Fibroblast of peridontal ligament (primary cell): Measurements from ENCODE around the gene COL26A1.
"Not testable (repeated sequence)": the region's sequence is repeated elsewhere in the genome, so short reads cannot be mapped to it uniquely, and the experiment has no call there.

Experiments used
- DNase-seq: peaks from one replicate; pipeline ENCODE4 v3.0.0-alpha.2; 2010; ENCODE audit errors: extremely low read depth

The COL26A1 gene

DNA sequence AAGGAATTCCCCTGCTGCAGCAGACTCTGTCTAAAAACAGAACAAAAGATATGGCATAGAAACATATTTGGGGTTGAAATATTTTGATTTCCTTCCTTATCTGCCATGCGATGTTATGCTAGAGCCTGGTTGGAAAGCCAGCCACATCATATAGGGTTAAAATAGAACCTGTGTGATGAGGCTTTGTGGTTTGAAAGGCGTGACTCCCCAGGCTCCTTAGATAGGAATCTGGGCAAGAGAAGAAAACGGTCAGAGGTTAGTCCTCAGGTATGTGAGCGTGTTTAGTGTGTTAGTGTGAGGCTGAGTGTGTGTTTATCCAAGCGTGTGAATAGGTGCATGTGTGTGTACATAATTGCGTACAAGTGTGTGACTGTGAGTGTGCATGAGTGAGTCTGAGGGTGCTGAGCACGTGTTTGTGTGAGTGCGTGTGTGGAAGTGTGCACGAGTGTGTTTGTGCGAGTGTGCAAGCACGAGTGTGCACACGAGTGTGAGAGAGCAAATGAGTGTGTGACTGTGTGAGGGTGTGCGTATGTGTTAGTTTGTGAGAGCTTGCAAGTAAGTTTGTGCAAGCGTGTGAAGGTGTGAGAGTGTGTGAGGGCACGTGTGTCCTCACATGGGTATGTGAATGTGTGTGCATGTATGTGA is 79.9 kb downstream of the COL26A1 start:
- no peak for DNase-seq

DNA sequence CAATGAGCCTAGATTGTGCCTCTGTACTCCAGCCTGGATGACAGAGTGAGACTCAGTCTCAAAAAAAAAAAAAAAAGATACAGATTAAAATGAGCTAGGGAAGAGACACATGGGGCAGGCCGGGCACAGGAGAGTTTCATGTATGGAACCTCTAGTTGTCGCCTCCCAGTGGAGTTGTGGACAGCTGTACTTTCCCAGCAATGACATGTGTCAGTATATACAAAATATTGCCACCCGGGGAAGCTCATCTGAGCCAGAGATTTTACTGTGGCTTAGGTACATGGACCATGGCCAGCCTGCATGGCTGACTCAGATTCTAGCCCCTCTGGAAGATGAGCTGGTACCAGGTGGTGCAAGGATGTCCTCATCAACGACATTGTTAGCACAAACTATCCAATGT is 87.4 kb downstream of the COL26A1 start:
- DNase-seq = no peak

DNA sequence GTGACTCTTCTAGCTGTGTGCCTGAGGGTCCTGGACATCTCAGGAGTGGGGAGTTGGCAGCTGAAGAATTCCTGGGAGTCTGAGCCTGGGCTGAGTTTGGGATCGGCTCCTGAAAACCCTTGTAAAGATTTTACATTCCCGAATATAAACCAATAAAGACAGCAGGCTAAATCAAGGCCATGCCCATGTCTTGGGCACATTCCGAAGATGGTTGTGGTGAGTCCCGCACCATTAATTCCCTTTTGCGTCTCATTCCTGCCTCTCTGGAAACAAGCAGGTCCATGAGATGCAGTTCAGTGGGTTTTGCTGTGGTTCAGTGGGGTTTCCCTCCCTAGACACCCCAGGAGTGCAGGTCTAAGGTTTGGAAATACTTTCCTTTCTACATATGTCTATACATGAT is 90.9 kb downstream of the COL26A1 start:
- DNase-seq = no peak

DNA sequence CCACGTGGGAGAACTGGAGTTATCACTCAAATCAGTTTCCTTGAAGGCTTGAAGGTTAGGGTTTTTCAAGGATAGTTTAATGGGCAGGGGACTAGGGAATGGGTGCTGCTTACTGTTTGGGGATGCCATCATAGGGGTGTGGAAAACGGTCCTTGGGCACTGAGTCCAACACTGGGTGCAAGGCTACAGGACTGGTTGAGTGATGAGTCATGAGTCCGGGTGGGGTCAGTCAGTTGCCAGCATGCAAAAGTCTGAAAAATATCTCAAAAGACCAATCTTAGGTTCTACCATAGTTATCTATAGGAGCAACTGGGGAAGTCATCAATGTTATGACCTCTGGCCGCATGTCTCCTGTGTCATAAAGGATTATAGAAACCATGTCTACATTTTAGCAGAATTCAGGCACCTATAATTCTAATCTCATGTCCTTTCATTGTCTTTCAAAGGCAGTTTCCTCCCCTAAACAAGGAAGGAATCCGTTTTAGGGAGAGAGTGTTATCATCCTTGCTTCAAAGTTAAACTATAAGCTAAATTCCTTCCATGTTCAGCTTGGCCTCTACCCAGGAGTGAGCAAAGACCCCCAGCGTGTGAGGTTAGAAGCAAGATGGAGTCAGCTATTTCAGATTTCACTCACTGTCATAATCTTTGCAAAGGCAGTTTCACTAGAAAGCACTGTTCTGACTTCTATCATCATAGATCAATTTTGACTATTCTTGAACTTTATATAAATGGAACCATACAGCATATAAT is 94.5 kb downstream of the COL26A1 start:
- DNase-seq = no peak

DNA sequence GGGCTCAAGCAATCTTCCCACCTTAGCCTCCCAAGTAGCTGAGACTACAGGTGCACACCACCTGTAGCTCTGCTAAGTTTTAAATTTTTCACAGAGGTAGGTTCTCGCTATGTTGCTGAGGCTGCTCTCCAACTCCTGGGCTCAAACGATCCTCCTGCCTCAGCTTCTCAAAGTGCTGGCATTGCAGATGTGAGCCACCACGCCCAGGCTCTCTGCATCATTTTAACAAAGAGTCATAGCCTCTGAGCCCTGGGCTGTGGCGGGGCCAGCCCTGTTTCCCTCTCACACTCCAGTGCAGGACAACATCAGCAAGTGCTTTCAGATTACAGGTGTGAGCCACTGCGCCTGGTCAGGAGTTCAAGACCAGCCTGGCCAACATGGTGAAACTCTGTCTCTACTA is 102.5 kb downstream of the COL26A1 start:
- no peak for DNase-seq

DNA sequence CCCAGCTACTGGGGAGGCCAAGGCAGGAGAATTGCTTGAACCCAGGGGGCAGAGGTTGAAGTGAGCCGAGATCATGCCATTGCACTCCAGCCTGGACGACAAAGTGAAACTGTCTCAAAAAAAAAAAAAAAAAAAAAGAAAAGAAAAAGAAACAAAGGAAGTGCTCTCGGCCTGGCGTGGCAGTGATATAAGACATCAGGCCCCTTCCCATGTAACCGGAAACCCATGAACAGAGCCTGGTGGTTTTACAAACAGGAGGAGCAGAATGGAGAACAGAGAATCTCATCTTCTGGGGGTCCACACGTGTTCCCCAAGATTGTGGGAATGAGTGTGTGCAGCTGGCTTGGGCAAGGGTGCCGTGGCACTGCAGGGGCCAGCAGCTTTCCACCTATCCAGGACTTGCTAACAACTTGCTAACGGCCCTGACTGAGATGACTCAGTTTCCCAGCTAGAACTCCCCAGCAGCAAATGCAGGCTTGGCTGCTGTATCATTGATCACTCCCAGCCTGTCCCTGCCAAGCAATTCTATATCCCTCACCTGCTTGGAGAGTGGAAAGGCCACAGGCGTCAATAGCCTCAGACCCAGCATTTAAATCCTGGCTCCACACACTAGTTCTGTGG is 103.0 kb downstream of the COL26A1 start:
- DNase-seq = no peak

DNA sequence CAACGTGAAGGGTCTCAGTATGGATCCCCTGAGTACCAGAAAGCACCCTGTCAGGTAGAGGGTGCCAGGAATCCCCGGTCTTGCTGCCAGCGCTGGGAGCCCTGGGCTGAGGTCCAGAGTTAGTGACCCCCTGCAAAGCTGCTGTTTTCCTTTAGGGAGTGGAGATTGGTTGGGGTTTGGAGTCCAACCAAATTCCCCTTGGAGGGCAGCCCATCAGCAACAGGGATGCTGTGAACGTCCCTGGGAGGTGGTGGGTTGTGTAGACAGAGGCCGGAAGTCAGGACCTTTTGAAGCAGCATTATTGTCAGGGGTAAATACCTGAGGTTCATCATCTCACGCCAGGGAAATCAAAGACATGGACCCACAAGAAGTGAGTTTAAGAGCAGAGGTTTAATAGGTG is 104.2 kb downstream of the COL26A1 start:
- no peak for DNase-seq

DNA sequence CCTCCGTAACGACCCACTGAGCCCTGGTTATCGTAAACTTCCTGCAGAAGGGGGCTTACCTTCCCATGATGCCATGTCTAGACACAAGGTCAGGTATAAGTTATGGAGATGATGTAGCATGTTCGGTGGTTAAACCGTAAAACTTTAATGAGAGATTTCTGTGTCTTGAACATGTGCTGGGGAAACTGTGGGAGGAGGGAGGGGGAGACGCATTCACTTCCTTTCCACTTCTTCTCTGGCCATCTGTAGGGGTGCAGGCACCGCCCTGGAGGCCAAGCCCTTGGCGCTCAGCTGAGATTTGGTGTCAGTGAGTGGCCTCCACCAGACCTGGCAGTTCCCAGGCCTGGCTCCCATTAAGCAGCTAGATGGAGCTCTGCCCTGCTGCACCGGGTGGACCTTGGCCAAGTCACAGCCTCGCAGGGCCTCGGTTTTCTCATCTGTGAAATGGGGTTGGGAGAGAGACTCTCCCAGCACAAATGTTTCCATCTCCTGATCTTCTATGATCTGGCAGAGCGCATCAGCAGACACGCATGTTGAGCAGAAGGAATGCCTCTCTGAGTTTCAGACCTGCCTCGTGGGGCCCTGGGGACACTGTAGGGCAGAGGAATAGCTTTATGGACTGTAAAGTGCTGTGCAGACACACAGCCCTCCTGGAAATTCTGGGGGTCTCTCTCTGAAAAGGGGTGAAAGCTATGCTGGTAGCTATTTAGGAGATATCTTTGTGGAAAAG is 106.0 kb downstream of the COL26A1 start:
- no peak for DNase-seq

DNA sequence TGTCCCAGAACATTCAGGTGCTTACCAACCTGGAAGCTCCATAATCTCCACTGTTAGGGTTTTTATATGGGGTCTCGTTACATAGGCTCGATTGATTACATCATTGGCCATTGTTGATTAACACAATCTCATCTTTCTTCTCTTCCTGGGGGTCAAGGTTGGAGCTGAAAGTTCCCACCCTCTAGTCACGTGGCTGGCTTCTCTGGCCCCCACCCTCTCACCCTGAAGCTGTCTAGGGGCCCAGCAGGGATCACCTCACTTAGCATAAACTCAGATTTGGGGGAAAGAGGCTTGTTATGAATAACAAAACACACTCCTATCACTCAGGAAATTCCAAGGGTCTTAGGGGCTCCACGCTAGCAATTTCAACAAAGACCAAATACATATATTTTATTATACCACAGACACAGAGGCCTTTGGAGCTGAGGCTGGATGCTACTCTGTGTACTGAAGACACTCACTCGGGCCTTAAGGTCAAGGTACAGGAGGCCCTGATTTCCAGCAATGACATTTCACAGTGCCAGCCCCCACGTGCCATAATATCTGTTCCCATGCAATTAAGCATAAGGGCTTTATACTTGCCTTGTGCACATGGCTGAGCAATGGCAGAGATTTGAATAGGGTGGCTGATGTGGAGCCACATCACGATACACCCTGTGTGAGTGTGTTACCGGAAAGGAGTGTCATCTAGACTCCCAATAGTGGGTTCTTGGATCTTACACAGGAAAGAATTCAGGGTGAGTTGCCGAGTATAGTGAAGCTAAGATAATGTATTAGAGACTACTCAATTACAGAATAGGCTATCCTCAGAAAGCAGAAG is 108.2 kb downstream of the COL26A1 start:
- DNase-seq = no peak

DNA sequence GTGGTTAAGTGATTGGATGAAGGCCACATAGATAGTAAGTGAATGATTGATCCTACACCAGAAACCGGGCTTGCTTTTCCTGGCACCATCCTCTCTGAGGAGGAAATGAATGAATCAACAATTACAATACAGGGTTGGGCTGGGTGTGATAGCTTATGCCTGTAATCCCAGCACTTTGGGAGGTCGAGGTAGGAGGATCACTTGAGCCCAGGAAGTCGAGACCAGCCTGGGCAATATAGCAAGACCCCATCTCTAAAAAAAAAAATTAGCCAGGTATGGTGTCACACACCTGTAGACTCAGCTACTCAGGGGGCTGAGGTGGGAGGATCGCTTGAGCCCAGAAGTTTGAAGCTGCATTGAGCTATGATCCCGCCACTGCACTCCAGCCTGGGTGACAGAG is 111.5 kb downstream of the COL26A1 start:
- no peak for DNase-seq

DNA sequence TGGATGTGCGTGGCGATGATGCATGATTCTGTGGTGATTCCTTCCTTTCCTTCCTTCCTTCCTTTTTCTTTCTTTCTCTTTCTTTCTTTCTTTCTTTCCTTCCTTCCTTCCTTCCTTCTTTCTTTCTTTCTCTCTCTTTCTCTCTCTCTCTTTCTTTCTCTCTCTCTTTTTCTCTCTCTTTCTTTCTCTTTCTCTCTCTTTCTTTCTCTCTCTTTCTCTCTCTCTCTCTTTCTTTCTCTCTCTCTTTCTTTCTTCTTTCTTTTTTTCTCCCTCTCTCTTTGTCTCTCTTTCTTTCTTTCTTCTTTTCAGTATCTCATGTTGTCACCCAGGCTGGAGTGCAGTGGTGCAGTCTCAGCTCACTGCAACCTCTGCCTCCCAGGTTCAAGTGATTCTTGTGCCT is 113.0 kb downstream of the COL26A1 start:
- not testable (repeated sequence) for DNase-seq

DNA sequence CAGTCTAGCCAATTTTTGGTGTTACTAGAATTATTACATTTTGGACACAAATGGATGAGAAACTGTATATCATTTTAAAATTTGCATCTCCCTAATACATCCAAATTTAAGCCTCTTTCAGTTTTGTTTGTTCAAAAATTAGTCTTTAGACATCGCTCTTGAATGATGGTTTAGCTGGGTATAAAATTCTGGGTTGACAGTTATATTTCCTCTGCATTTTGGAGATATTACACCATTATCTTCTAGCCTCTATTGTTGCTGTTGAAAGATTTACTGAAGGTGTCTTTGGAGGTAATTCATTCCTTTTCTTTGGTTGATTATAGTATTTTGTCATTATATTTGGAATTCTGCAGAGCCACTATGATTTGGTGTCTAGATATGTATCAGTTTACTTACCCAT is 116.5 kb downstream of the COL26A1 start:
- no peak for DNase-seq

DNA sequence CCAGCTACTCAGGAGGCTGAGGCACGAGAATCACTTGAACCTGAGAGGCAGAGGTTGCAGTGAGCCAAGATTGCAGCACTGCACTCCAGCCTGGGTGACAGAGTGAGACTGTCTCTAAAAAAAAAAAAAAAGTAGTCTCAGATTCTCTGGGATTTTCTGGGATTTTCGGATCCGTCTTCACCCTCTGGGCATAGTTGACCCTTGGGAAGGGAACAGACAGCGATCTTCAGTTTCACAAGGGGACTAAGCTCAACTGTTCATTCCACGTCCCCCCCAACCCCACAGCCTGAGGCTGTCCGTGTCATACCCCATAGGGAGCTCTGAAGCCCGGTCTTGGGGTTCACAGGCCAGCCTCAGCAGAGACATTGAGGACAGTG is 123.4 kb downstream of the COL26A1 start:
- not testable (repeated sequence) for DNase-seq

DNA sequence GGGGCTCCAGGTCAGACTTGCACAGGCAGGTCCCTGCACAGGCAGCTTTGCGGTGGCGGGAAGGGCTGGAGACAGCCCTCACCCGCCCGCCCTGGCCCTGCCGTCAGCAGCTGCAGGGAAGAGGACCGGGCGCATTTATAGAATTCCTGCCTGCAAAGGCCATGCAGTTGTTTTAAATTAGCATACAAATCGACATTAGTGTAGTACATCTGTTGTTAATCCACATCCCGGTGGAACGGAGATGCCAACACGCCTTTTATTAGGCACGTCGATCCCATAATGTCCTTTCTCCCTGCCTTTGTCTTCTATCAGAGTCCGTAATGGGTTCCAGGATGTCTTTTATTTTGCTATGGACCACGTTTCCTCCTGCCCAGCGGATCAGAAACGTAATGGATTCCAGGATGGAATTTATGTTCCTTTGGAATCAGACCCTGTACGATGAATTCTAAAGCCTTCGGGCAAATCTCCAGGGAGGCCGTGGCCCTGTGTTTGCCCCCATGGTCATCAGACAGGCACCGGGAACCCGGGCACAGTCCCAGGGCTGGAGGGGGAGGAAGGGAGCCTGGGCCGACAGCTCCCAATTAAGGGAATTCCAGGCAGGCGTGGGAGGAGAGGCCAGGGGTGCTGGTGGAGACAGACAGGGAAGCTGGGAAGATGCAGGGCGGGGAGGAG is 123.9 kb downstream of the COL26A1 start:
- DNase-seq = peak; percentile 42

DNA sequence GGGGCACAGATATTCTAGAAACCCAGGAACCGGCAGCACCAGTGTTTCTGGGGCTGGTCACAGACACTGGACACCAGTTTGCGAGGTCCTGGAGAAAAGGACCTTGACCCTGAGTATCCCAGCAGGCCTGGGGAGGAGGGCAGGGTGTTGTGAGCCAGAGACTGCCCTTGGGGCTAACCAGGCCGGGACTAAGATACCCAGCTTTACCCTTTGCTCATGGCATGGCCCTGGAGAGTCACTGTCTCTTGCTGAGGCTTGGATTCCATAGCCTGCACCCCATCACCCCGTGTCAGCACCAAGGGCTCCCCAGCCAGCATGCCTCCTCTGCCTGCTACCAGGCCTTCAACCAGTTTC is 124.4 kb downstream of the COL26A1 start:
- no peak for DNase-seq

DNA sequence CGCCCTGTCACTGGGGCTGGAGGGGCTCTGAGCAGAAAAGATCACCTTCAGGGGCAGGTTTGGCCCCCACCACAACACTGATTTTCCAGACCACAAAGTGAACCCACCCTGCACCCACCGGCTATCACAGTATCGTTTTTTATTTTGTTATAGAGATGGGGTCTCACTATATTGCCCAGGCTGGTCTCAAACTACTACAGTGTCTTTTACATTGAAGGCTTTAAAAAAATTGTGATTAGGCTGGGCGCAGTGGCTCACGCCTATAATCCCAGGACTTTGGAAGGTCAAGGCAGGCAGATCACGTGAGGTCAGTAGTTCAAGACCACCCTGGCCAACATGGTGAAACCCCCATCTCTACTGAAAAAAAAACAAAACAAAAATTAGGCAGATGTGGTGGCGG is 125.1 kb downstream of the COL26A1 start:
- no peak for DNase-seq

DNA sequence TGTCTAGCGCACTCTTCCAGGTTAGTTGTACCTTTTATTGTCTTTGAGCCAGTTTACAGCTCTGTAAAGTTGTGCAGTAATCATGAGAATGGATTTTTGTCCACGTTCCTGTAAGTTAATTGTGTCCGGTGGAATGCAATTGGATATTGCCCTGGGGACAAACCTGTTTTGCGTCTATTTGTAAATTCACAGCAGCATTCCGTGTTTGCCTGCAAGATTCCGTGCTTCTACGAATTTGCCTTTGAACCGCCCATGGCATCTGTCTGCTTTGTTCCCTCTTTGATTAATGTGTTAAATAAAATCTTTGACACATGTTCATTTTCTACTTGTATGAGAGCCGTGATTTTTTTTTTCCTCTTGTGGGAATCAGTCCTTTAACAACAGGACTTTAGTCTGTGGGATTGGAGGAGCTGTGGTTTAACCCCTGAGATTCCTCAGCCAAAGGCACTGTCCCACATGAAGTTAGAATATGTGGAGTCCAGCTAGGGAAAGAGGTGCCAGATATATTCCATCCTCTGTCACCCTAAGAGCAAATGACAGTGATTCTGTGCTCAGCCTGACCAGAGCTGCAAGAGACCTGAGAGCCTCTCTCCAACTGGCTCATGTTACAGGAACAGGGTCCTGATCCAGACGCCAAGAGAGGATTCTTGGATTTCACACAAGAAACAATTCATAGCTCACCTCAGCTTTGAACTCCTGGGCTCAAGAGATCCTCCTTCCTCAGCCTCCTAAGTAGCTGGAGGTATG is 126.3 kb downstream of the COL26A1 start:
- no peak for DNase-seq

DNA sequence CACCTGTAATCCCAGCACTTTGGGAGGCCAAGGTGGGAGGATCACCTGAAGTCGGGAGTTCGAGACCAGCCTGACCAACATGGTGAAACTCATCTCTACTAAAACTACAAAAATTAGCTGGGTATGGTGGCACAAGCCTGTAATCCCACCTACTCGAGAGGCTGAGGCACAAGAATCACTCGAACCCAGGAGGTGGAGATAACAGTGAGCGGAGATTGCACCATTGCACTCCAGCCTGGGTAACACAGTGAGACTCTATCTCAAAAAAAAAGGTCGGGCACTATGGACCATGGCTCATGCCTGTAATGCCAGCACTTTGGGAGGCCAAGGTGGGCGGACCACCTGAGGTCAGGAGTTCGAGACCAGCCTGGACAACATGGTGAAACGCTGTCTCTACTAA is 127.8 kb downstream of the COL26A1 start:
- not testable (repeated sequence) for DNase-seq

DNA sequence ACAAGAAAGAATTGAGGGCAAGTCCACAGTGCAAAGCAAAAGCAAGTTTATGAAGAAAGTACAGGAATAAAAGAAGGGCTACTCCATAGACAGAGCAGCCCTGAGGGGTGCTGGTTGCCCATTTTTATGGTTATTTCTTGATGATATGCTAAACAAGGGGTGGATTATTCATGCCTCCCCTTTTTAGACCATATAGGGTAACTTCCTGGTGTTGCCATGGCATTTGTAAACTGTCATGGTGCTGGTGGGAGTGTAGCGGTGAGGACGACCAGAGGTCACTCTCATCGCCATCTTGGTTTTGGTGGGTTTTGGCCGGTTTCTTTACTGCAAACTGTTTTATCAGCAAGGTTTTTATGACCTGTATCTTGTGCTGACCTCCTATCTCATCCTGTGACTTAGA is 128.8 kb downstream of the COL26A1 start:
- DNase-seq = not testable (repeated sequence)

DNA sequence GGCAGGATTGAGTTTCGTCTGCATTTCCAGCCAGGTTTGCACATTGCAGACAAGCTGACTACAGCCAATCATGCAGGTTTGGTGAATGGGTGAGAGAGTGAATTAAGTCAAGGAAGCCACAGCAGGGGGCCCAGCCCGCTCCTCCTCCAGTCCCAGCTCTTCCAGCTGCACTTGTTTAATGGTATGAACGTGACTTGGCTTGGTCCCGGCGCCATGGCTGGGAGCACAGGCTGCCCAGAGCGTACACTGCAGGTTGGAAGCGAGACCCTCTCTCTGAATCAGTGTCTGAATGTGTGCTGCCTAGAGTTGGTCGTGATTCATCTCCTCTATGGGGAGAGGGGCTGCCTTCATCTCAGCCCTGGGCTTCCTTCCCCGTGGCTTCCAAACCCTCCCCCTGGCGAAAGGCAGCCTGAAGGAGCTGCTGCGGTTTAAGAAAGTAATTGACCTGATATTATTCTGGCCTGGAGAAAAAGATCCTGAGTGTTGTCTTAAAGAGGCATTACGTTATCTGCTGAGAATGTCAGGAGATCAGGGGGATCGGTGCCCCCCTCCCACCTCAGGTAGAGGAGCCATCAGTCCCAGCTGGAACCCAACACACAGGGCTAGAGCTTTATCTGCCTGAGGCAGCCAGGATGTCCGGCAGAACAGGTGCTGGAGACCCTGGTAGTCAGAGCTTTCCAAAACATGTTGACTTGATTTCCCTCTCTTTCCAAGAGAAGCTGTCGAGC is 132.1 kb downstream of the COL26A1 start:
- no peak for DNase-seq
